Suprapubic skin (tissue), 4 donors: ENCODE results near the gene THY1. TPM values are rescaled to one million over a fixed set of nuclear protein-coding genes. Genes with fewer than 3 reads are reported as not detected.
A peak's percentile ranks its signal among the peaks of the same experiment; 100 is the strongest.

Experiments
- DNase-seq, 2 donors: peaks; one replicate each; pipeline ENCODE4 v3.0.0-alpha.2; 2019; ENCODE audit warnings: low spot score in 2 of 2
- H3K27ac ChIP-seq: fragments of 200-600 bp; sonication (generic); one replicate; pipeline ENCODE4 v1.5.1; 2019
- H3K27me3 ChIP-seq: fragments of 200-600 bp; sonication (generic); one replicate; pipeline ENCODE4 v1.5.1; 2019
- H3K36me3 ChIP-seq: fragments of 200-600 bp; sonication (generic); one replicate; pipeline ENCODE4 v1.5.1; 2019
- H3K4me1 ChIP-seq: fragments of 200-600 bp; sonication (generic); one replicate; pipeline ENCODE4 v1.5.1; 2019
- H3K4me3 ChIP-seq: fragments of 200-600 bp; sonication (generic); one replicate; pipeline ENCODE4 v1.5.1; 2019; ENCODE audit warnings: mild to moderate bottlenecking
- H3K9me3 ChIP-seq: fragments of 200-600 bp; sonication (generic); one replicate; pipeline ENCODE4 v1.5.1; 2019
- EP300 ChIP-seq: sonication (generic); formaldehyde crosslinking; IDR thresholded peaks from one replicate; pipeline ENCODE4 v1.6.1; 2017; ENCODE audit warnings: antibody characterized with exemption
- POLR2A ChIP-seq, 2 donors: fragments of 450-650 bp; IDR thresholded peaks; one replicate each; pipeline ENCODE4 v1.6.1; 2017; ENCODE audit warnings: antibody characterized with exemption in 2 of 2, mild to moderate bottlenecking in 2 of 2, moderate library complexity in 2 of 2
- POLR2AphosphoS5 ChIP-seq, 3 donors: sonication (generic); formaldehyde crosslinking; IDR thresholded peaks; one replicate each; pipeline ENCODE4 v1.6.1; 2017; ENCODE audit warnings: antibody characterized with exemption in 3 of 3
- WGBS: methylation state at CpG from one replicate; pipeline ENCODE4 v1.1.5; 2018; 5-methylcytosine and 5-hydroxymethylcytosine counted together
- total RNA-seq, 4 donors: library from RNA; depleted of rRNA; stranded (reverse); fragments of >200 nt; gene quantifications; one replicate each; pipeline ENCODE4 v1.1.0, GENCODE V29; 2016
- TF ChIP-seq, protein P1 (sequence below), 2 donors: fragments of 200-600 bp in 1 of 2; fragments of 450-650 bp in 1 of 2; sonication (generic) in 1 of 2; IDR thresholded peaks; one replicate each; pipeline ENCODE4 v1.5.1; 2016 to 2019; ENCODE audit warnings: antibody characterized with exemption in 2 of 2, mild to moderate bottlenecking in 1 of 2, moderate library complexity in 1 of 2

THY1 gene
- total RNA-seq, 4 donors from 2014 or later, result 3.5 to 18.8 (median 6.9) TPM

- H3K9me3 ChIP-seq, result no peaks in the 10 kb centered on the region
Observed at GRCh38 chr11:119375337-119376196, 47.4 kb downstream of the THY1 start.

DNA sequence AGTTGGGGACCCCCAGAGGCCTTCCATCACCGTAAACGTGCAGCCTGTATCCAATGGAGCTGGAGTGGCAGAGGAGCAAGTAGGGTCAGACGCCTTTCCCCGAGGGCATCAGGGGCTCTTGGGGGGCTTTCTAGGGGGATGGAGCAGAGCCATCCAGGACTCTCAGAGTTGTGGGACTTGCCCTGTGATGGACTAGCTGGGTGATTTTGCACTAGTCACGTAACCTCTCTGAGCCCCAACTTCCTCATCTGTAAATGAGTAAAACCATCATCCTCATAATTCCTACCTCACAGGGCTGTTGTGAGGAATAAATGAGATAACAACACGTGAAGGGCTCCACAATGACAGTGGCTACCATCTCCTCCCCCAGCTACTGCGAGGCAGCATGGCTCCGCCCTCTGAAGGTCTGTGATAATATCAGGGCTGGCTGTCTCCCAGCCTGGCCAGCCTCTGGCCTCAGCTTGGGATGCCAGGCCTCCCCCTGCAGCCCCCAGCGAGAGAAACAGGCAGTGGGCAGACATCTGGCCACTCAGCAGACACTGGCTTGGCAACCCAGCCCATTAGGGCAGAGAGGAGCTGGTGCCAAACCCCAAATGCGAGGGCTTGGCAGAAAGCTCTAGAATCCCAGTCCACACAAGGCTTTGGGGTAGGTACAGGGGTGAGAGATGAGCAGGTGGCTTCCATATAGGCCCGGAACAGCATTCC is 48.2 kb downstream of the THY1 start:
- Histone ChIP-seq H3K27ac (no peak overlapping the region), H3K9me3 (no peaks in the 10 kb centered on the region), H3K36me3 (no peaks in the 10 kb centered on the region), H3K4me1 (peaks cover 31% of the 10 kb centered on the region), H3K4me3 (no peak overlapping the region), H3K27me3 (no peaks in the 10 kb centered on the region)
- peak in 1 of 2 donors; percentile 43 for DNase-seq
- TF ChIP-seq POLR2A (IDR thresholded peaks at IDR 0.05), result no peak
- no peak for TF ChIP-seq POLR2AphosphoS5 (IDR thresholded peaks at IDR 0.05)
- TF ChIP-seq EP300, result no peak
- TF ChIP-seq, protein P1, sequence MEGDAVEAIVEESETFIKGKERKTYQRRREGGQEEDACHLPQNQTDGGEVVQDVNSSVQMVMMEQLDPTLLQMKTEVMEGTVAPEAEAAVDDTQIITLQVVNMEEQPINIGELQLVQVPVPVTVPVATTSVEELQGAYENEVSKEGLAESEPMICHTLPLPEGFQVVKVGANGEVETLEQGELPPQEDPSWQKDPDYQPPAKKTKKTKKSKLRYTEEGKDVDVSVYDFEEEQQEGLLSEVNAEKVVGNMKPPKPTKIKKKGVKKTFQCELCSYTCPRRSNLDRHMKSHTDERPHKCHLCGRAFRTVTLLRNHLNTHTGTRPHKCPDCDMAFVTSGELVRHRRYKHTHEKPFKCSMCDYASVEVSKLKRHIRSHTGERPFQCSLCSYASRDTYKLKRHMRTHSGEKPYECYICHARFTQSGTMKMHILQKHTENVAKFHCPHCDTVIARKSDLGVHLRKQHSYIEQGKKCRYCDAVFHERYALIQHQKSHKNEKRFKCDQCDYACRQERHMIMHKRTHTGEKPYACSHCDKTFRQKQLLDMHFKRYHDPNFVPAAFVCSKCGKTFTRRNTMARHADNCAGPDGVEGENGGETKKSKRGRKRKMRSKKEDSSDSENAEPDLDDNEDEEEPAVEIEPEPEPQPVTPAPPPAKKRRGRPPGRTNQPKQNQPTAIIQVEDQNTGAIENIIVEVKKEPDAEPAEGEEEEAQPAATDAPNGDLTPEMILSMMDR (IDR thresholded peaks at IDR 0.05), result no peak
- 49% methylated on average over 6 of the region's 11 CpGs for WGBS

More at GRCh38 chr11:119375337-119376196, 47.4 kb downstream of the THY1 start:
- DNase-seq, result peak in 1 of 2 donors; percentile 69
- TF ChIP-seq POLR2AphosphoS5 (IDR thresholded peaks at IDR 0.05) (no peak), EP300 (peak; percentile 47)
- WGBS, result 60% methylated on average over 14 of the region's 14 CpGs
- Histone ChIP-seq H3K27me3 (no peaks in the 10 kb centered on the region), H3K36me3 (no peaks in the 10 kb centered on the region), H3K4me3 (no peak overlapping the region), H3K4me1 (peaks cover 29% of the 10 kb centered on the region), H3K27ac (peak overlapping the region; percentile 52)

DNA sequence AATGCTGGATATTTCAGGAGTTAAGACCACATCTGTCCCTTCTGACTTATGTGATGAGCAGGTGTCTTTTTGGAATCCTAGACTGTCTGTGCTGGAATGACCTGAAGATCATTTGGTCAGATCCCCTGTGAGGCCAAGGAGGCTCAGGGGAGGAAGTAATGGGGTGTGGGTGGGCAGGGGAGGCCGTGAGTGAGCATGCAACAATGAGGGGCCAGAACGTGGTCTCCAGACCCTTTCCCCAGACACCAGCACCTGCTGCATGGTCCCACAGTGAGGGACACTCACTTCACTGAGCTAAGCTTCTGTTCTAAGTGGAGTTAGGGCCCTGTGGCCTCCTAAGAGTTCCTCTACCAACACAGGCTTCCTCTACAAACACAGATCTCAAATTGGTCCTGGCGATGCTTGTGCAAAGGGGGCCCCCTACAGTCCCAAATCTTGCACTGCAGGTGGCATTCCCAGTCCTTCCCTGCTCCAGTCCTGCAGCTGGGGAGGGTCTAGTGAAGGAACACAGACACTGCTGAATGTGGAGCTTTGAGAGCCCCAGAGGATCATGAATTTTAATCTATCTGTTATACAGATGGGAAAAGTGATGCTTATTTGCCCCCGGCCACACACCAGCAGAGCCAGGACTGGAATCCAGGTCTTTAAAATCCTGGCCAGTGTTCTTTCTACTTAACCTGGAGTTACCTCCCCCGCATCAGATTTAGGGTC is 48.9 kb downstream of the THY1 start:
- Histone ChIP-seq H3K27me3 (no peaks in the 10 kb centered on the region), H3K36me3 (no peaks in the 10 kb centered on the region), H3K4me3 (no peak overlapping the region), H3K4me1 (peaks cover 35% of the 10 kb centered on the region), H3K27ac (no peak overlapping the region), H3K9me3 (no peaks in the 10 kb centered on the region)
- TF ChIP-seq, protein P1 (IDR thresholded peaks at IDR 0.05), result peak; percentile 60 to 85
- TF ChIP-seq POLR2A (IDR thresholded peaks at IDR 0.05), result no peak
- WGBS, result 56% methylated on average over 5 of the region's 5 CpGs
- peak in 1 of 2 donors; percentile 73 for DNase-seq

DNA sequence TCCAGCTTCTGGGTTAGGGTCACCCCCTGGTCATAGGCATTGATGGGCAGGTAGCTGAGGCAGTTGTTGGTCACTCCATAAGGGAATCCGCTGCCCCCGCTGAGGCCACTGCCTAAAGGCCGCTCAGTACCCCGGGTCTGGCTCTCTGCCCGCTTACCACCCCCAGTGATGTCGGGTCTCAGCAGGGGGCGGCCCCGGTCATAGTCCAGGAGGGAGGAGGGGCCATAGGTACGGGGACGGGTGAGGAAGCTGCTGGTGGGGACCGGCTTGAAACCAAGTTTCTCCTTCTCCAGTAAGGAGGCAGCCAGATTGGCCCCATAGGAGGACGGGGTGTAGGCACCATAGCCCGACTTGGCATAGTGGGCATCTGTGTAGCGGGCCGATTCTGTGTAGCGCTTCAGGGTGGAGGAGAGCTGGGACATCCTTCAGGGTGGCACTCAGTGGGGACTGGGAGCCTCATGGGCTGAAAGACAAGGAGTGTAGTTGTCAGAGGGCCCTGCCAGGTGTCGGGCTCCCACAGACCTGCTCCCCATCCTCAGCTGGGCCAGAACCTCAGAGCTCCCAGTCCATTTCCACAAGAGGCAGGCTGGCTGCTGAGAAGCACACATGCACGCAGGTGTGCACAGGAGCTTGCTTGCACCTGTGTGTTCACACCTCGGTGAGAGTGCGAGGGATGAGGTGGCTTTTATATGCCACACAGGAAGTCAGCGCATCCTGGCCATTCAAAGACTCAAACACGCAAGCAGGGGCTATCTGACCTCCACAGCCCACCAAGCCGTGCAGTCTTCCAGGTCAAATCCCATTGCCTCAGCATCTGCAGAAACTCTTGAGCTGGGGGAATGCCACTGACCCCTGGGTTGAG is 49.7 kb downstream of the THY1 start:
- Histone ChIP-seq H3K4me1 (peaks cover 43% of the 10 kb centered on the region), H3K27ac (no peak overlapping the region), H3K4me3 (no peak overlapping the region), H3K9me3 (no peaks in the 10 kb centered on the region), H3K27me3 (no peaks in the 10 kb centered on the region), H3K36me3 (no peaks in the 10 kb centered on the region)
- peak in 1 of 2 donors; percentile 66 for DNase-seq
- WGBS, result 91% methylated on average over 10 of the region's 23 CpGs
- TF ChIP-seq POLR2A (IDR thresholded peaks at IDR 0.05) (no peak), POLR2AphosphoS5 (IDR thresholded peaks at IDR 0.05) (no peak), EP300 (no peak)
- TF ChIP-seq, protein P1 (IDR thresholded peaks at IDR 0.05), result no peak
